Measurements from ENCODE around the gene RAB6A. TPM values are rescaled to one million over a fixed set of nuclear protein-coding genes. Genes with fewer than 3 reads are reported as not detected.

Gene RAB6A
- total RNA-seq, 4 donors from 2014 or later = 107 to 145 (median 118) TPM

- DNase-seq (ENCODE audit: low spot score) (no peak), ATAC-seq (ENCODE audit: low FRiP score) (no peak)
- no peak for TF ChIP-seq CTCF (IDR thresholded peaks at IDR 0.05)
These were observed 98.3 kb downstream of the RAB6A start for GRCh38 chr11:73662445-73663157.

- DNase-seq (ENCODE audit: low spot score) (peak; percentile 84), ATAC-seq (ENCODE audit: low FRiP score) (peak; percentile 94)
- peak in 2 of 3 donors; percentile 87 to 91 for TF ChIP-seq CTCF (IDR thresholded peaks at IDR 0.05)
These were observed 99.7 kb downstream of the RAB6A start for GRCh38 chr11:73661035-73661628.

- no peak for ATAC-seq (ENCODE audit: low FRiP score)
These were observed 100.3 kb downstream of the RAB6A start for GRCh38 chr11:73660497-73661034.

GRCh38 chr11:73659961-73660360 lies 100.9 kb downstream of the RAB6A start:
- TF ChIP-seq CTCF (IDR thresholded peaks at IDR 0.05) = no peak
- no peak for DNase-seq (ENCODE audit: low spot score)
- ATAC-seq (ENCODE audit: low FRiP score) = no peak

More at GRCh38 chr11:73660497-73661034, 100.3 kb downstream of the RAB6A start:
- DNase-seq (ENCODE audit: low spot score) = no peak
- TF ChIP-seq CTCF (IDR thresholded peaks at IDR 0.05) = no peak

- DNase-seq (ENCODE audit: low spot score) = no peak
- no peak for ATAC-seq (ENCODE audit: low FRiP score)
- TF ChIP-seq CTCF (IDR thresholded peaks at IDR 0.05) = no peak
These were observed 103.9 kb downstream of the RAB6A start for GRCh38 chr11:73656985-73657384.

- ATAC-seq (ENCODE audit: low FRiP score) (no peak), DNase-seq (ENCODE audit: low spot score) (no peak)
- TF ChIP-seq CTCF (IDR thresholded peaks at IDR 0.05) = no peak
These were observed 105.2 kb downstream of the RAB6A start for GRCh38 chr11:73655686-73656085.

Measured in omental fat pad (tissue), 4 donors.